Endothelial cell of umbilical vein (primary cell): ENCODE measurements around the gene ETV6. TPM values are rescaled to one million over a fixed set of nuclear protein-coding genes. Genes with fewer than 3 reads are reported as not detected.

Experiments
- BruUV-seq: library from RNA; stranded (reverse); fragments of 400-500 nt; replicated peaks from 2 replicates; lab custom pipeline; 2021; lab: Mats Ljungman, UMichigan
- CTCF ChIA-PET: fragments of 300-600, 350-600 bp; sonication (Branson Sonifier 250); formaldehyde crosslinking; loops from one replicate; lab custom pipeline; 2021; ENCODE audit warnings: antibody characterized with exemption, inconsistent platforms; lab: Charles Lee
- POLR2A ChIA-PET: fragments of 300-600, 350-600 bp; sonication (Branson Sonifier 250); formaldehyde crosslinking; loops from one replicate; lab custom pipeline; 2021; ENCODE audit warnings: antibody characterized with exemption, inconsistent platforms; lab: Charles Lee
- DNase-seq: peaks from one replicate; pipeline ENCODE4 v3.0.0-alpha.2; 2011; ENCODE audit warnings: low read depth, low spot score
- FAIRE-seq: peaks from 2 replicates; lab custom pipeline; 2011; peaks lifted over from hg19 to GRCh38; lab: Jason Lieb, UNC
- H2AFZ ChIP-seq: 2 replicates; pipeline ENCODE4 v1.6.0; 2012; ENCODE audit warnings: low read depth, low read length, control low read depth, inconsistent platforms
- H3K27ac ChIP-seq: 2 replicates; pipeline ENCODE4 v1.5.1; 2011; ENCODE audit warnings: low read depth, mild to moderate bottlenecking, control low read depth, low read length, moderate library complexity; ENCODE audit not compliant: insufficient read depth
- H3K27me3 ChIP-seq, 2 experiments: 2 replicates each; pipeline versions ENCODE4 v1.6.0 to v1.6.1; 2011; ENCODE audit warnings: low read length in 2 of 2, mixed read lengths in 1 of 2; ENCODE audit not compliant: control insufficient read depth in 2 of 2, insufficient read depth in 2 of 2
- H3K36me3 ChIP-seq, 2 experiments: 2 replicates in 1 of 2; 3 replicates in 1 of 2; pipeline ENCODE4 v1.5.1; 2011; ENCODE audit warnings: low read length in 2 of 2, mild to moderate bottlenecking in 1 of 2, moderate library complexity in 1 of 2; ENCODE audit not compliant: control insufficient read depth in 2 of 2, insufficient read depth in 2 of 2; ENCODE audit errors: extremely low read depth in 1 of 2
- H3K4me1 ChIP-seq: 3 replicates; pipeline ENCODE4 v1.5.1; 2011; ENCODE audit warnings: mild to moderate bottlenecking, low read length; ENCODE audit not compliant: control insufficient read depth, insufficient read depth; ENCODE audit errors: extremely low read depth
- H3K4me2 ChIP-seq: 2 replicates; pipeline ENCODE4 v1.6.1; 2011; ENCODE audit warnings: low read length, control low read depth, mixed read lengths; ENCODE audit not compliant: insufficient read depth
- H3K4me3 ChIP-seq, 3 experiments: fragments of 200-600 bp in 1 of 3; sonication (generic), shearing (Covaris generic) in 1 of 3; replicated peaks in 1 of 3; 2 replicates each; pipeline ENCODE4 v1.5.1; 2011 to 2016; ENCODE audit warnings: control low read depth in 3 of 3, low read length in 3 of 3, mild to moderate bottlenecking in 2 of 3, inconsistent platforms in 1 of 3, low read depth in 1 of 3, moderate library complexity in 1 of 3; ENCODE audit not compliant: insufficient read depth in 1 of 3
- H3K79me2 ChIP-seq: 2 replicates; pipeline ENCODE4 v1.6.0; 2012; ENCODE audit warnings: low read length, inconsistent platforms; ENCODE audit not compliant: control insufficient read depth, insufficient read depth
- H3K9ac ChIP-seq: replicated peaks from 2 replicates; pipeline ENCODE3; 2011; ENCODE audit warnings: low read length, control low read depth; ENCODE audit not compliant: insufficient read depth; ENCODE audit errors: extremely low read depth
- H3K9me1 ChIP-seq: replicated peaks from 3 replicates; pipeline ENCODE4 v1.6.0; 2011; ENCODE audit warnings: mild to moderate bottlenecking, low read length; ENCODE audit not compliant: control insufficient read depth, insufficient read depth; ENCODE audit errors: extremely low read depth
- H3K9me3 ChIP-seq: replicated peaks from 2 replicates; pipeline ENCODE4 v1.5.1; 2012; ENCODE audit warnings: low read length, inconsistent platforms; ENCODE audit not compliant: control insufficient read depth, insufficient read depth
- H4K20me1 ChIP-seq: replicated peaks from 2 replicates; pipeline ENCODE3; 2011; ENCODE audit warnings: mild to moderate bottlenecking, low read length; ENCODE audit not compliant: control insufficient read depth, insufficient read depth; ENCODE audit errors: extremely low read depth
- FOS ChIP-seq: IDR thresholded peaks from 2 replicates; pipeline ENCODE4 v1.6.1; 2011; ENCODE audit warnings: mild to moderate bottlenecking, low read length, moderate library complexity, borderline replicate concordance; ENCODE audit not compliant: insufficient read depth
- GATA2 ChIP-seq: IDR thresholded peaks from 2 replicates; pipeline ENCODE4 v1.7.0; 2011; ENCODE audit warnings: low read depth, mild to moderate bottlenecking, moderate library complexity, mixed read lengths, low read length; ENCODE audit not compliant: insufficient read length, insufficient read depth
- JUN ChIP-seq: IDR thresholded peaks from 2 replicates; pipeline ENCODE4 v1.6.1; 2011; ENCODE audit warnings: borderline replicate concordance, low read depth; ENCODE audit not compliant: insufficient read length, insufficient read depth
- MYC ChIP-seq: IDR thresholded peaks from one replicate; pipeline ENCODE4 v1.6.1; 2011; ENCODE audit warnings: mild to moderate bottlenecking, low read depth, low read length
- POLR2A ChIP-seq: IDR thresholded peaks from 2 replicates; pipeline ENCODE4 v1.6.1; 2012; ENCODE audit warnings: low read depth, mild to moderate bottlenecking, control low read depth, low read length
- POLR2AphosphoS5 ChIP-seq: IDR thresholded peaks from 2 replicates; pipeline ENCODE4 v1.6.1; 2012; ENCODE audit warnings: low read depth, mild to moderate bottlenecking, control low read depth, low read length, moderate library complexity; ENCODE audit not compliant: insufficient read depth
- dilution Hi-C: fragments of 300-500 bp; cut with MboI; formaldehyde crosslinking; loops from one replicate; pipeline ENCODE4 v1.15.0; 2019; ENCODE audit warnings: low sequenced_read_pairs; ENCODE audit not compliant: extremely low pct_ligation_motif_present
- intact Hi-C: fragments of 100-400 bp; cut with micrococcal nuclease; formaldehyde crosslinking; loops from one replicate; pipeline ENCODE4 v1.10.0; 2022
- polyA plus RNA-seq, 4 experiments: library from polyadenylated mRNA; depleted of rRNA in 3 of 4; stranded (reverse) in 3 of 4; unstranded in 1 of 4; fragments of >200 nt; gene quantifications; 2 replicates each; pipeline versions ENCODE4 v1.2.1 to v1.2.3, GENCODE V29; 2011 to 2012; ENCODE audit warnings: missing spikeins in 1 of 4
- total RNA-seq: library from RNA; stranded (reverse); gene quantifications from 2 replicates; pipeline ENCODE4 v1.2.3, GENCODE V29; 2021
- TF ChIP-seq, protein P1 (sequence below): IDR thresholded peaks from 2 replicates; pipeline ENCODE4 v1.6.1; 2011; ENCODE audit not compliant: insufficient read depth, insufficient read length
- TF ChIP-seq, protein P2 (sequence below), 2 donors: IDR thresholded peaks; 1 replicate in 1 of 2; 2 replicates in 1 of 2; pipeline ENCODE4 v1.5.1; 2011; ENCODE audit warnings: low read length in 2 of 2, mild to moderate bottlenecking in 2 of 2, moderate library complexity in 2 of 2, control low read depth in 1 of 2, inconsistent platforms in 1 of 2, low read depth in 1 of 2; ENCODE audit not compliant: insufficient read depth in 1 of 2; ENCODE audit errors: extremely low read depth in 1 of 2

ETV6 gene
- total and polyA plus RNA-seq, 2 donors (not counting 3 experiments of a cell fraction or from before 2014, with no cell fraction given), result 15.9 to 57.1 TPM

DNA sequence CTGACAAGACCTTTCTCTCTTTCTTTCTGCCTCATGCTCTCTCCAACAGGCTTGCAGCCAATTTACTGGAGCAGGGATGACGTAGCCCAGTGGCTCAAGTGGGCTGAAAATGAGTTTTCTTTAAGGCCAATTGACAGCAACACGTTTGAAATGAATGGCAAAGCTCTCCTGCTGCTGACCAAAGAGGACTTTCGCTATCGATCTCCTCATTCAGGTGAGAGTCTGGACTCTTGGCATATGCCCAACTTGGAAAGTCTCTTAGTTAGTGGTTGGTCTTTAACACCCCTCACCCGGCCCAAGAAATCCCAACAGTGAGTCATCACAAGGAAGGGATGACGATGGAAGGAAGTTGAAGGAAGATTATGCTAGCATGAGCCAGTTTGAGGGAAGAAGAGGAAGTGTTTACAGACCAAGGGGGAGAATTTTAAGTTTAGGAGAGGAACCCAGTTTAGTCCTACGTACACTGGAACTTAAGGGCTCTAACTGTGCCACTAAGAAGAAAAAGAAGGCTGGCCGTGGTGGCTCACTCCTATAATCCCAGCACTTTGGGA is 189.7 kb downstream of the ETV6 start:
- intact Hi-C loops, result loop anchor here (1.0 to 5.0 kb wide), 8 partner anchors 25 to 257 kb away; partner anchors contain the start of gene ETV6
- peak; percentile 85 for FAIRE-seq
- Histone ChIP-seq H4K20me1 (no peaks in the 10 kb centered on the region), H3K4me2 (peak overlapping the region; percentile 48), H3K9ac (peak overlapping the region; percentile 69), H3K36me3 (peaks cover 10 to 11% of the 10 kb centered on the region in 2 experiments), H3K27me3 (no peaks in the 10 kb centered on the region), H3K4me3 (no peak overlapping the region), H3K27ac (peak overlapping the region; percentile 95), H3K9me1 (no peaks in the 10 kb centered on the region), H3K9me3 (no peaks in the 10 kb centered on the region), H3K79me2 (peaks cover 7% of the 10 kb centered on the region), H2AFZ (no peak overlapping the region), H3K4me1 (peaks cover 41% of the 10 kb centered on the region)
- BruUV-seq, result no TSS peak
- ChIA-PET POLR2A (no interaction called here), CTCF (interaction anchor here (0.9 to 1.9 kb wide), 6 partner anchors 25 to 194 kb away, joined by 3 to 7 read pairs (median 3); no protein-coding TSS in a partner anchor)
- TF ChIP-seq, protein P1, sequence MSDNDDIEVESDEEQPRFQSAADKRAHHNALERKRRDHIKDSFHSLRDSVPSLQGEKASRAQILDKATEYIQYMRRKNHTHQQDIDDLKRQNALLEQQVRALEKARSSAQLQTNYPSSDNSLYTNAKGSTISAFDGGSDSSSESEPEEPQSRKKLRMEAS, result no peak
- TF ChIP-seq POLR2A (no peak), JUN (peak; percentile 95), POLR2AphosphoS5 (peak; percentile 55), FOS (peak; percentile 96), MYC (no peak), GATA2 (peak; percentile 20)
- TF ChIP-seq, protein P2, sequence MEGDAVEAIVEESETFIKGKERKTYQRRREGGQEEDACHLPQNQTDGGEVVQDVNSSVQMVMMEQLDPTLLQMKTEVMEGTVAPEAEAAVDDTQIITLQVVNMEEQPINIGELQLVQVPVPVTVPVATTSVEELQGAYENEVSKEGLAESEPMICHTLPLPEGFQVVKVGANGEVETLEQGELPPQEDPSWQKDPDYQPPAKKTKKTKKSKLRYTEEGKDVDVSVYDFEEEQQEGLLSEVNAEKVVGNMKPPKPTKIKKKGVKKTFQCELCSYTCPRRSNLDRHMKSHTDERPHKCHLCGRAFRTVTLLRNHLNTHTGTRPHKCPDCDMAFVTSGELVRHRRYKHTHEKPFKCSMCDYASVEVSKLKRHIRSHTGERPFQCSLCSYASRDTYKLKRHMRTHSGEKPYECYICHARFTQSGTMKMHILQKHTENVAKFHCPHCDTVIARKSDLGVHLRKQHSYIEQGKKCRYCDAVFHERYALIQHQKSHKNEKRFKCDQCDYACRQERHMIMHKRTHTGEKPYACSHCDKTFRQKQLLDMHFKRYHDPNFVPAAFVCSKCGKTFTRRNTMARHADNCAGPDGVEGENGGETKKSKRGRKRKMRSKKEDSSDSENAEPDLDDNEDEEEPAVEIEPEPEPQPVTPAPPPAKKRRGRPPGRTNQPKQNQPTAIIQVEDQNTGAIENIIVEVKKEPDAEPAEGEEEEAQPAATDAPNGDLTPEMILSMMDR (IDR thresholded peaks at IDR 0.05; ENCODE audit: extremely low read depth in 1 of 2, insufficient read depth in 1 of 2, low read depth in 1 of 2, low read length in 2 of 2), result no peak
- peak; percentile 93 for DNase-seq
- dilution Hi-C loops, result no loop called here
